G401 (cell line): ENCODE data around the gene CD47. TPM values are rescaled to one million over a fixed set of nuclear protein-coding genes. Genes with fewer than 3 reads are reported as not detected.

Source experiments
- DNase-seq: peaks from one replicate; pipeline ENCODE4 v3.0.0-alpha.2; 2015; ENCODE audit warnings: low spot score
- in situ Hi-C: cut with HindIII; loops from 2 replicates; pipeline ENCODE4 v1.10.0; 2016; ENCODE audit warnings: low sequenced_read_pairs, mixed read lengths
- total RNA-seq: library from RNA; depleted of rRNA; stranded (reverse); fragments of >200 nt; shearing (Covaris generic); gene quantifications from 2 replicates; pipeline ENCODE4 v1.2.3, GENCODE V29; 2014

CD47 gene
- total RNA-seq, 1 experiment from 2014 or later, result 0.85 TPM

GRCh38 chr3:108118038-108118768 lies 27.4 kb upstream of the CD47 start:
- in situ Hi-C loops, result no loop called here

GRCh38 chr3:108117241-108117775 lies 26.5 kb upstream of the CD47 start:
- in situ Hi-C loops, result no loop called here
- DNase-seq, result peak; percentile 43

More at GRCh38 chr3:108118038-108118768, 27.4 kb upstream of the CD47 start:
- DNase-seq, result no peak

GRCh38 chr3:108114423-108115065 lies 23.7 kb upstream of the CD47 start:
- in situ Hi-C loops, result no loop called here
- no peak for DNase-seq

GRCh38 chr3:108113975-108114374 lies 23.1 kb upstream of the CD47 start:
- no peak for DNase-seq
- in situ Hi-C loops, result no loop called here

- in situ Hi-C loops, result no loop called here
- no peak for DNase-seq
Observed at GRCh38 chr3:108110934-108111333, 20.1 kb upstream of the CD47 start.

- no peak for DNase-seq
- in situ Hi-C loops, result no loop called here
Observed at GRCh38 chr3:108108416-108108815, 17.6 kb upstream of the CD47 start.

- no peak for DNase-seq
Observed at GRCh38 chr3:108106449-108106848, 15.6 kb upstream of the CD47 start.

GRCh38 chr3:108106031-108106430 lies 15.2 kb upstream of the CD47 start:
- no peak for DNase-seq
- in situ Hi-C loops, result no loop called here

More at GRCh38 chr3:108106449-108106848, 15.6 kb upstream of the CD47 start:
- in situ Hi-C loops, result no loop called here

- in situ Hi-C loops, result no loop called here
Observed at GRCh38 chr3:108103886-108104797, 13.3 kb upstream of the CD47 start.

GRCh38 chr3:108103040-108103751 lies 12.4 kb upstream of the CD47 start:
- in situ Hi-C loops, result no loop called here

More at GRCh38 chr3:108103886-108104797, 13.3 kb upstream of the CD47 start:
- DNase-seq, result peak; percentile 36

GRCh38 chr3:108102420-108103039 lies 11.7 kb upstream of the CD47 start:
- DNase-seq, result no peak
- in situ Hi-C loops, result no loop called here

More at GRCh38 chr3:108103040-108103751, 12.4 kb upstream of the CD47 start:
- DNase-seq, result no peak

GRCh38 chr3:108100906-108101660 lies 10.3 kb upstream of the CD47 start:
- no peak for DNase-seq

GRCh38 chr3:108099679-108100428 lies 9.0 kb upstream of the CD47 start:
- in situ Hi-C loops, result no loop called here
- no peak for DNase-seq

More at GRCh38 chr3:108100906-108101660, 10.3 kb upstream of the CD47 start:
- in situ Hi-C loops, result no loop called here

GRCh38 chr3:108099244-108099643 lies 8.4 kb upstream of the CD47 start:
- no peak for DNase-seq

GRCh38 chr3:108098003-108098370 lies 7.2 kb upstream of the CD47 start:
- in situ Hi-C loops, result no loop called here
- DNase-seq, result no peak

More at GRCh38 chr3:108099244-108099643, 8.4 kb upstream of the CD47 start:
- in situ Hi-C loops, result no loop called here

- in situ Hi-C loops, result no loop called here
- DNase-seq, result no peak
Observed at GRCh38 chr3:108097322-108098002, 6.6 kb upstream of the CD47 start.
